GM12872 (cell line): ENCODE results near the gene CLEC4C.
"Not testable (repeated sequence)": the region's sequence is repeated elsewhere in the genome, so short reads cannot be mapped to it uniquely, and the experiment has no call there.

Experiments used
- CTCF ChIP-seq: IDR thresholded peaks from 3 replicates; pipeline ENCODE4 v1.5.1; 2011; ENCODE audit warnings: low read depth, mild to moderate bottlenecking, low read length, moderate library complexity; ENCODE audit not compliant: insufficient read depth

Gene CLEC4C, protein sequence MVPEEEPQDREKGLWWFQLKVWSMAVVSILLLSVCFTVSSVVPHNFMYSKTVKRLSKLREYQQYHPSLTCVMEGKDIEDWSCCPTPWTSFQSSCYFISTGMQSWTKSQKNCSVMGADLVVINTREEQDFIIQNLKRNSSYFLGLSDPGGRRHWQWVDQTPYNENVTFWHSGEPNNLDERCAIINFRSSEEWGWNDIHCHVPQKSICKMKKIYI

GRCh38 chr12:7747246-7747645 is at the start of gene CLEC4C:
TSS of gene CLEC4C (minus strand) at chr12:7747375. CDS start at chr12:7747348, 27 bp downstream.
- no peak for TF ChIP-seq CTCF

DNA sequence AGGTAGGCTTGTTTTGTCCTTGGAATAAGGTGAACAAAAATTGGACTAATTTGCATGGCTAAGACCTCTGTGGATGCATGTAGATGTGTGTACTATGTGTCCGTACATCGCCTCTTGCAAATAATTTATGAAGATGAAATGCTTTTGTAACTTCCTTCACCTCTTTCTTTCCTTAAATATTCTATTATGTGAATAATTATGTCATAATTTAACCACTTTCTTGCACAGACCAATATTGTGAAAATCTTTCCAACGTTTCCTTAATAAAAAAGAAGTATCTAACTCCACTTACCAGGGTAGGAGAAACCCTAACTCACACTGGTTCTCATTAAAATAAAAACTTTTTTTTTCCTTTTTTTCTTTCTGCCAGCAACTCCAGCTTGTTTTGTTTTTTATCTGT is 46.0 kb upstream of the CLEC4C start:
- no peak for TF ChIP-seq CTCF

DNA sequence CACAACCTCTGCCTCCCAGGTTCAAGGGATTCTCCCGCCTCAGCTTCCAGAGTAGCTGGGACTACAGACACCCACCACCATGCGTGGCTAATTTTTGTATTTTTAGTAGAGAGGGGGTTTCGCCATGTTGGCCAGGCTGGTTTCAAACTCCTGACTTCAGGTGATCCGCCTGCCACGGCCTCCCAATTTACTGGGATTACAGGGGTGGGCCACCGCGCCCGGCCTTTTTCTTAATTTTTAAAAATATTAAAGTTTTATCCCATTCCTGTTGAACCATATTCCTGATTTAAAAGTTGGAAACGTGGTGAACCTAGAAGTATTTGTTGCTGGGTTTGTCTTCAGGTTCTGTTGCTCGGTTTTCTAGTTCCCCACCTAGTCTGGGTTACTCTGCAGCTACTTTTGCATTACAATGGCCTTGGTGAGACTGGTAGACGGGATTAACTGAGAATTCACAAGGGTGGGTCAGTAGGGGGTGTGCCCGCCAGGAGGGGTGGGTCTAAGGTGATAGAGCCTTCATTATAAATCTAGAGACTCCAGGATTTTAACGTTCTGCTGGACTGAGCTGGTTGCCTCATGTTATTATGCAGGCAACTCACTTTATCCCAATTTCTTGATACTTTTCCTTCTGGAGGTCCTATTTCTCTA is 41.8 kb upstream of the CLEC4C start, which contains the start of gene NANOG:
Gene NANOG (plus strand): TSS at position 519 of the 645 bp plus-strand sequence. CDS start 213 bp downstream, outside the sequence.
- TF ChIP-seq CTCF: not testable (repeated sequence)

GRCh38 chr12:7788294-7788660 is 41.1 kb upstream of the CLEC4C start:
- no peak for TF ChIP-seq CTCF

DNA sequence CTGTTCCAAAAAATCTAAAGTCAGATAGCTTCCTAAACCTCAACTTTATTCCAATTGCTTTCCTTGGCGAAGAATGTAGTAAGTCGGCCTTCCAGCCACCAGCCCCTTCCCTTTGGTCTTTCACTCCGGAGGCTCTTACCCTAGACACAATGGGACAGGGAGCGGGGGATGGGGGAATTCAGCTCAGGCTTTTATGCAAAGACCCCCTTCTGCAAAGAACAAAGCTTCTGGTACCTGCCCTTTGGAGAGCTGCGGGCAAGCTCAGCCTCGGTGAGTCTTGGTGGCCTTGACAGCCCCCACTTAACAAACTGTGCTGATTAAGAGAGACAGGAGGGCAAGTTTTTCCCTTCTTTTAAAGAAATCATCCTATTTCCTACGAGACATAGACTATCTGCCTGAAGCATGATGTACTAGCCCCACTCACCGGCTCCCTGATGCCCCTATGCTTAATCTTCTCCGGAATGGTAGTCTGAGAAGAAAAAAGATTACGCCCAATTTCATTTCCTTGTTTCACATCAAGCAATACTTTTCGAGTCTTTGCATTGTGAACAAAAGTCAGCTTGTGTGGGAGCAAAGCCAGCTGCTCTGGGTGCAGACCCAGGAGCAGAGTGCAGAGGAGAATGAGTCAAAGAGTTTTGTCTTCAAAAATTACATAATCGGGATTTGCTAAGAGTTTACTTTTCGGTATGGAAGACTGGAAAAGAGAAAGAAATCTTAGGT is 40.6 kb upstream of the CLEC4C start:
- no peak for TF ChIP-seq CTCF

- TF ChIP-seq CTCF: no peak
Observed at GRCh38 chr12:7784701-7785100, 37.5 kb upstream of the CLEC4C start.

DNA sequence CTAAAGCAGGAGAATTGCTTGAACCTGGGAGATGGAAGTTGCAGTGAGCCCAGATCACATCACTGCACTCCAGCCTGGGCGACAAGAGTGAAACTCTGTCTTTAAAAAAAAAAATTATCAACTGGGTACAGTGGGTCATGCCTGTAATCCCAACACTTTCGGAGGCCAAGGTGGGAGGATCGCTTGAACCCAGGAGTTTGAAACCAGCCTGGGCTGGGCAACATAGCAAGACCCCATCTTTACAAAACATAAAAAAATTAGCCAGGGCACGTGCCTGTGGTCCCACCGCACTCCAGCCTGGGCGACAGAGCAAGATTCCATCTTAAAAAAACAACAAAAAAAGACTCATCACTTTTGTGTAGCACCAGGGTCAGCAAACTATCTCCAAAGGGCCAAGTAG is 34.9 kb upstream of the CLEC4C start:
- no peak for TF ChIP-seq CTCF
